ENCODE data around the gene ESRRB.
"Not testable (repeated sequence)": the region's sequence is repeated elsewhere in the genome, so short reads cannot be mapped to it uniquely, and the experiment has no call there.

The ESRRB gene

DNA sequence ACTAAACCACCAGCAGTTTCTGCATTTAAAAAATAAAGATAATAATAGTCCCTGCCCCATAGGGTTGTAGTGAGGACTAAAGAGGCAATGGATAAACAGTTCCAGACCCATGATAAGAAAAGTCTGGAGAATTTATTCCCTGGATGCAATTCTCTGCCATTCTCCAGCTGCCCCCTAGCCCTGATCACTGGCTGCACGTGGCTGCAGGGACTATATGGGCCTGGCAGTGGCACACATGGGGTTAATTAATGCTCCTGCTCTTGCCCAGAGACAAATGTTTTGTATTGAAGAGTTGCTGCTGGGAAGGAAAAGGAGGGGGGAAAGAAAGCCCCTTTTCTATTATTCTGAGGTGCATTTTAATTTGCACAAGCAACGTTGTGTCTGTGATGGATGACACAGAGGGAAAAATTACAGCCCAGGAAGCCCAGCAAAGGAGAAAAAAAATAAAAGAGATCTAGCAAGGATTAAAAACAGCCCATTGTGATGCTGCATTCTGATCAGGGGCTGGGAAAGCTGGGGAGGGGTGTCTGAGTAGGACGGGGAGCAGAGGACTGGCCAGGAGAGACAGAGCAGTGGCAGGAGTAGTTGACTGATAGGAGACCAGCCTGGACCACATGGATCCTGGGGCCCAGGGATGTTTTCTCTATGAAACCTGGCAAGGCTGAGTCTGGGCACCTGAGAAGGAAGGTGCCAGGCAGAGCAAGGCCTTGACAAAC is 149.3 kb downstream of the ESRRB start:
- TF ChIP-seq SNAI2 (CRISPR knock-in tag; IDR thresholded peaks at IDR 0.05) = no peak
- TF ChIP-seq ESRRG (CRISPR knock-in tag; IDR thresholded peaks at IDR 0.05) = no peak
- TF ChIP-seq PPARA (CRISPR knock-in tag; IDR thresholded peaks at IDR 0.05; ENCODE audit: borderline replicate concordance) = no peak
- ATAC-seq = no peak

- ATAC-seq = no peak
- TF ChIP-seq ISL1 (CRISPR knock-in tag; IDR thresholded peaks at IDR 0.05) (no peak), ZNF70 (CRISPR knock-in tag; IDR thresholded peaks at IDR 0.05) (no peak), PPARA (CRISPR knock-in tag; IDR thresholded peaks at IDR 0.05; ENCODE audit: borderline replicate concordance) (no peak), TCF4 (CRISPR knock-in tag; IDR thresholded peaks at IDR 0.05; ENCODE audit: borderline replicate concordance) (no peak), ARNTL (CRISPR knock-in tag; IDR thresholded peaks at IDR 0.05; ENCODE audit: borderline replicate concordance, low read depth) (no peak), CREB5 (CRISPR knock-in tag; IDR thresholded peaks at IDR 0.05; ENCODE audit: low read depth) (no peak), ZFP3 (CRISPR knock-in tag; IDR thresholded peaks at IDR 0.05) (no peak), CSDC2 (CRISPR knock-in tag; IDR thresholded peaks at IDR 0.05) (no peak), ZNF8 (CRISPR knock-in tag; IDR thresholded peaks at IDR 0.05) (no peak)
- TF ChIP-seq, protein P1, sequence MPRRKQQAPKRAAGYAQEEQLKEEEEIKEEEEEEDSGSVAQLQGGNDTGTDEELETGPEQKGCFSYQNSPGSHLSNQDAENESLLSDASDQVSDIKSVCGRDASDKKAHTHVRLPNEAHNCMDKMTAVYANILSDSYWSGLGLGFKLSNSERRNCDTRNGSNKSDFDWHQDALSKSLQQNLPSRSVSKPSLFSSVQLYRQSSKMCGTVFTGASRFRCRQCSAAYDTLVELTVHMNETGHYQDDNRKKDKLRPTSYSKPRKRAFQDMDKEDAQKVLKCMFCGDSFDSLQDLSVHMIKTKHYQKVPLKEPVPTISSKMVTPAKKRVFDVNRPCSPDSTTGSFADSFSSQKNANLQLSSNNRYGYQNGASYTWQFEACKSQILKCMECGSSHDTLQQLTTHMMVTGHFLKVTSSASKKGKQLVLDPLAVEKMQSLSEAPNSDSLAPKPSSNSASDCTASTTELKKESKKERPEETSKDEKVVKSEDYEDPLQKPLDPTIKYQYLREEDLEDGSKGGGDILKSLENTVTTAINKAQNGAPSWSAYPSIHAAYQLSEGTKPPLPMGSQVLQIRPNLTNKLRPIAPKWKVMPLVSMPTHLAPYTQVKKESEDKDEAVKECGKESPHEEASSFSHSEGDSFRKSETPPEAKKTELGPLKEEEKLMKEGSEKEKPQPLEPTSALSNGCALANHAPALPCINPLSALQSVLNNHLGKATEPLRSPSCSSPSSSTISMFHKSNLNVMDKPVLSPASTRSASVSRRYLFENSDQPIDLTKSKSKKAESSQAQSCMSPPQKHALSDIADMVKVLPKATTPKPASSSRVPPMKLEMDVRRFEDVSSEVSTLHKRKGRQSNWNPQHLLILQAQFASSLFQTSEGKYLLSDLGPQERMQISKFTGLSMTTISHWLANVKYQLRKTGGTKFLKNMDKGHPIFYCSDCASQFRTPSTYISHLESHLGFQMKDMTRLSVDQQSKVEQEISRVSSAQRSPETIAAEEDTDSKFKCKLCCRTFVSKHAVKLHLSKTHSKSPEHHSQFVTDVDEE (CRISPR knock-in tag; IDR thresholded peaks at IDR 0.05) = no peak
Observed at GRCh38 chr14:76531085-76531484, 155.1 kb downstream of the ESRRB start.

DNA sequence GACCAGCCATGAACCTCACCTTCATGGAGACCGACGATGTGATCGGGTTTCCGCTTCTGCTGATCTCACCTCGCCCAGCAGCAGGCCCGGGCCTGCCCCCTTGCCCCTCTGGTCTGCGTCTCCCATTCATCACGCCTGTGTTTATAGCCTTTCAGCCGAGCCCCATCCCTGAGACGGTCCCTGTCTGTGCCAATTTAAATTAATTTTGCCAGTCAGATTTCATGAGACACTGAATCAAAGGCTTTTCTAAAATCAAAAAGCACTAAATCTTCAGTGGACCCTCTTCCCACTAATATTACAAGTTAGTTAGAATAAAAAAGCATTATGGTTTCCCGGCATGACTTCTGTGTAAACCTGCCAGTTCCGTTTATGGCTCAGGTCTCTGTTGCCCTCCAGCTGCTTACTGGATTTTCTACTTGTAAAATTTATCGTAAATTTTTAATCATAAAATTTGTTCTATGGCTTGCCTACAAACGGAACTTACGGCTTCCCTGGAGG is 155.9 kb downstream of the ESRRB start:
- TF ChIP-seq ZNF565 (CRISPR knock-in tag; conservative IDR thresholded peaks at IDR 0.05; ENCODE audit: low read depth) = no peak
- TF ChIP-seq CREB5 (CRISPR knock-in tag; IDR thresholded peaks at IDR 0.05; ENCODE audit: low read depth) = no peak
- TF ChIP-seq PPARA (CRISPR knock-in tag; IDR thresholded peaks at IDR 0.05; ENCODE audit: borderline replicate concordance) = no peak
- no peak for TF ChIP-seq OSR1 (CRISPR knock-in tag; IDR thresholded peaks at IDR 0.05)
- TF ChIP-seq CSDC2 (CRISPR knock-in tag; IDR thresholded peaks at IDR 0.05) = no peak
- TF ChIP-seq, protein P2, sequence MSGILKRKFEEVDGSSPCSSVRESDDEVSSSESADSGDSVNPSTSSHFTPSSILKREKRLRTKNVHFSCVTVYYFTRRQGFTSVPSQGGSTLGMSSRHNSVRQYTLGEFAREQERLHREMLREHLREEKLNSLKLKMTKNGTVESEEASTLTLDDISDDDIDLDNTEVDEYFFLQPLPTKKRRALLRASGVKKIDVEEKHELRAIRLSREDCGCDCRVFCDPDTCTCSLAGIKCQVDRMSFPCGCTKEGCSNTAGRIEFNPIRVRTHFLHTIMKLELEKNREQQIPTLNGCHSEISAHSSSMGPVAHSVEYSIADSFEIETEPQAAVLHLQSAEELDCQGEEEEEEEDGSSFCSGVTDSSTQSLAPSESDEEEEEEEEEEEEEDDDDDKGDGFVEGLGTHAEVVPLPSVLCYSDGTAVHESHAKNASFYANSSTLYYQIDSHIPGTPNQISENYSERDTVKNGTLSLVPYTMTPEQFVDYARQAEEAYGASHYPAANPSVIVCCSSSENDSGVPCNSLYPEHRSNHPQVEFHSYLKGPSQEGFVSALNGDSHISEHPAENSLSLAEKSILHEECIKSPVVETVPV (CRISPR knock-in tag; IDR thresholded peaks at IDR 0.05) = no peak
- no peak for TF ChIP-seq ESRRG (CRISPR knock-in tag; IDR thresholded peaks at IDR 0.05)
- no peak for TF ChIP-seq RARB (CRISPR knock-in tag; IDR thresholded peaks at IDR 0.05)
- no peak for TF ChIP-seq ZFP30 (CRISPR knock-in tag; IDR thresholded peaks at IDR 0.05)
- no peak for TF ChIP-seq GLIS3 (CRISPR knock-in tag; IDR thresholded peaks at IDR 0.05)
- TF ChIP-seq, protein P3, sequence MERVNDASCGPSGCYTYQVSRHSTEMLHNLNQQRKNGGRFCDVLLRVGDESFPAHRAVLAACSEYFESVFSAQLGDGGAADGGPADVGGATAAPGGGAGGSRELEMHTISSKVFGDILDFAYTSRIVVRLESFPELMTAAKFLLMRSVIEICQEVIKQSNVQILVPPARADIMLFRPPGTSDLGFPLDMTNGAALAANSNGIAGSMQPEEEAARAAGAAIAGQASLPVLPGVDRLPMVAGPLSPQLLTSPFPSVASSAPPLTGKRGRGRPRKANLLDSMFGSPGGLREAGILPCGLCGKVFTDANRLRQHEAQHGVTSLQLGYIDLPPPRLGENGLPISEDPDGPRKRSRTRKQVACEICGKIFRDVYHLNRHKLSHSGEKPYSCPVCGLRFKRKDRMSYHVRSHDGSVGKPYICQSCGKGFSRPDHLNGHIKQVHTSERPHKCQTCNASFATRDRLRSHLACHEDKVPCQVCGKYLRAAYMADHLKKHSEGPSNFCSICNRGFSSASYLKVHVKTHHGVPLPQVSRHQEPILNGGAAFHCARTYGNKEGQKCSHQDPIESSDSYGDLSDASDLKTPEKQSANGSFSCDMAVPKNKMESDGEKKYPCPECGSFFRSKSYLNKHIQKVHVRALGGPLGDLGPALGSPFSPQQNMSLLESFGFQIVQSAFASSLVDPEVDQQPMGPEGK (CRISPR knock-in tag; IDR thresholded peaks at IDR 0.05; ENCODE audit: borderline replicate concordance) = no peak
- TF ChIP-seq ZC3H10 (CRISPR knock-in tag; IDR thresholded peaks at IDR 0.05) = no peak
- no peak for TF ChIP-seq SNAI2 (CRISPR knock-in tag; IDR thresholded peaks at IDR 0.05)
- no peak for TF ChIP-seq ZNF70 (CRISPR knock-in tag; IDR thresholded peaks at IDR 0.05)
- no peak for TF ChIP-seq ZFP3 (CRISPR knock-in tag; IDR thresholded peaks at IDR 0.05)
- TF ChIP-seq, protein P4, sequence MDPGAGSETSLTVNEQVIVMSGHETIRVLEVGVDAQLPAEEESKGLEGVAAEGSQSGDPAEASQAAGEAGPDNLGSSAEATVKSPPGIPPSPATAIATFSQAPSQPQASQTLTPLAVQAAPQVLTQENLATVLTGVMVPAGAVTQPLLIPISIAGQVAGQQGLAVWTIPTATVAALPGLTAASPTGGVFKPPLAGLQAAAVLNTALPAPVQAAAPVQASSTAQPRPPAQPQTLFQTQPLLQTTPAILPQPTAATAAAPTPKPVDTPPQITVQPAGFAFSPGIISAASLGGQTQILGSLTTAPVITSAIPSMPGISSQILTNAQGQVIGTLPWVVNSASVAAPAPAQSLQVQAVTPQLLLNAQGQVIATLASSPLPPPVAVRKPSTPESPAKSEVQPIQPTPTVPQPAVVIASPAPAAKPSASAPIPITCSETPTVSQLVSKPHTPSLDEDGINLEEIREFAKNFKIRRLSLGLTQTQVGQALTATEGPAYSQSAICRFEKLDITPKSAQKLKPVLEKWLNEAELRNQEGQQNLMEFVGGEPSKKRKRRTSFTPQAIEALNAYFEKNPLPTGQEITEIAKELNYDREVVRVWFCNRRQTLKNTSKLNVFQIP (CRISPR knock-in tag; IDR thresholded peaks at IDR 0.05; ENCODE audit: borderline replicate concordance, low read depth) = no peak
- no peak for TF ChIP-seq BACH2 (CRISPR knock-in tag; IDR thresholded peaks at IDR 0.05; ENCODE audit: borderline replicate concordance)
- TF ChIP-seq TCF4 (CRISPR knock-in tag; IDR thresholded peaks at IDR 0.05; ENCODE audit: borderline replicate concordance) = no peak
- TF ChIP-seq ZNF8 (CRISPR knock-in tag; IDR thresholded peaks at IDR 0.05) = no peak
- TF ChIP-seq TOX (CRISPR knock-in tag; IDR thresholded peaks at IDR 0.05; ENCODE audit: borderline replicate concordance) = no peak
- ATAC-seq = no peak

- ATAC-seq = not testable (repeated sequence)
Observed at GRCh38 chr14:76536636-76537035, 160.7 kb downstream of the ESRRB start.
